Stomach (tissue), 4 donors: ENCODE data around the gene CPLX1.

Experiments
- CTCF ChIP-seq, 7 experiments: fragments of 450-650 bp in 4 of 7; fragments of 200-600 bp in 3 of 7; sonication (generic) in 3 of 7; IDR thresholded peaks; one replicate each; pipeline ENCODE4 v1.5.1; 2016 to 2019; ENCODE audit warnings: antibody characterized with exemption in 7 of 7, control low read depth in 2 of 7, mild to moderate bottlenecking in 1 of 7
- EP300 ChIP-seq: sonication (generic); formaldehyde crosslinking; IDR thresholded peaks from one replicate; pipeline ENCODE4 v1.6.1; 2017; ENCODE audit warnings: antibody characterized with exemption
- POLR2A ChIP-seq, 4 donors: fragments of 450-650 bp; IDR thresholded peaks; one replicate each; pipeline ENCODE4 v1.6.1; 2016; ENCODE audit warnings: antibody characterized with exemption in 4 of 4, control low read depth in 2 of 4, mild to moderate bottlenecking in 1 of 4, moderate library complexity in 1 of 4
- POLR2AphosphoS5 ChIP-seq, 3 donors: sonication (generic); formaldehyde crosslinking; IDR thresholded peaks; one replicate each; pipeline ENCODE4 v1.6.1; 2016; ENCODE audit warnings: antibody characterized with exemption in 3 of 3

DNA sequence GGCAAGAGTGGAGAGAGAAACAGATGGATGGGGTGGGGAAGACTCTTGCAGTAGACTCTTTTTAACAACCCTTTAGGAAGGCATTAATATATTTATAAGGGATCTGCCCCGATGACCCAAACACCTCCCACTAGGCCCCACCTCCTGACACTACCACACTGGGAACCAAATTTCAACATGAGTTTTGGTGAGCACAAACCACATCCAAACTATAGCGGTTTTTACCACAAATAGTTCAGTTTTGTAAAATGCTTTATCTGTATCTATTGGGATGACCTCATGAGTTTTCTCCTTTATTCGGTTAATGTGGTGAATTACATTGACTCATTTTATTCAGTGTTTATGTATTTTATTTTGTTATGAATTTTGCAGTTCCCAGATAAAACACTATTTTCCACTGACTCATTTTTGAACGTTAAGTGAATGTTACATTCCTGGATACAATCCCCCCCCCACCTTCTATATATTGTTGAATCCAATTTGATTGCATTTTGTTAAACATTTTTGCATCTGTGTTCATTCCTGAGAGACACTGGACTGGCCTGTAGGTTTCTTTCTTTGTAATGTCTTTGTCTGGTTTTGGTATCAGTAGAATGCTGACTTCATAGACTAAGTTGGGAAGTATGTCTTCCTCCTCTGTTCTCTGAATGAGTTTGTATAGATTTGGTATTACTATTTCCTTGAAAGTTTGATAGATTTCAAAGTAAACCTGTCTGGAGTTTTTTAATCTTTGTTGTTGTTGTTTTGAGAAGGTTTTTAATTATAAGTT is 13.9 kb upstream of the CPLX1 start:
- no peak for TF ChIP-seq CTCF (IDR thresholded peaks at IDR 0.05)
- no peak for TF ChIP-seq POLR2A (IDR thresholded peaks at IDR 0.05)
- TF ChIP-seq POLR2AphosphoS5 (IDR thresholded peaks at IDR 0.05), result no peak
- no peak for TF ChIP-seq EP300
